KBM-7 (cell line): ENCODE measurements around the gene RILP.
A peak's percentile ranks its signal among the peaks of the same experiment; 100 is the strongest.
"Not testable (repeated sequence)": the region's sequence is repeated elsewhere in the genome, so short reads cannot be mapped to it uniquely, and the experiment has no call there.

Source experiments
- DNase-seq: peaks from one replicate; pipeline ENCODE4 v3.0.0-alpha.2; 2015
- in situ Hi-C: fragments of 300-500 bp; cut with MboI; formaldehyde crosslinking; loops from 2 replicates; pipeline ENCODE4 v1.14.3; 2020; ENCODE audit warnings: low sequenced_read_pairs, low pct_unique_long_range_greater_than_20kb, mixed read lengths

RILP gene

GRCh38 chr17:1649844-1650501 lies at the start of gene RILP:
Gene RILP (minus strand): TSS chr17:1649866. CDS start chr17:1649804, 62 bp downstream.
- DNase-seq, result peak; percentile 66

GRCh38 chr17:1697681-1698080 lies 48.0 kb upstream of the RILP start:
- no peak for DNase-seq
- in situ Hi-C loops, result no loop called here

More at GRCh38 chr17:1649844-1650501, at the start of gene RILP:
- in situ Hi-C loops, result no loop called here

GRCh38 chr17:1695365-1695764 lies 45.7 kb upstream of the RILP start:
- in situ Hi-C loops, result no loop called here

GRCh38 chr17:1693339-1693738 lies 43.7 kb upstream of the RILP start:
- no peak for DNase-seq
- in situ Hi-C loops, result no loop called here

More at GRCh38 chr17:1695365-1695764, 45.7 kb upstream of the RILP start:
- no peak for DNase-seq

- in situ Hi-C loops, result no loop called here
- no peak for DNase-seq
These were observed 41.0 kb upstream of the RILP start for GRCh38 chr17:1690544-1691221.

GRCh38 chr17:1688405-1688804 lies 38.7 kb upstream of the RILP start:
- DNase-seq, in situ Hi-C loops: not testable (repeated sequence)

GRCh38 chr17:1686086-1686485 lies 36.4 kb upstream of the RILP start:
- no peak for DNase-seq

GRCh38 chr17:1684378-1685189 lies 34.9 kb upstream of the RILP start, which contains the start of gene PRPF8:
Gene PRPF8 (minus strand): TSS chr17:1684867. CDS start chr17:1684571, 296 bp downstream.
- DNase-seq, result peak; percentile 98
- in situ Hi-C loops, result no loop called here

More at GRCh38 chr17:1686086-1686485, 36.4 kb upstream of the RILP start:
- in situ Hi-C loops, result no loop called here

GRCh38 chr17:1683459-1683858 lies 33.8 kb upstream of the RILP start:
- in situ Hi-C loops, result no loop called here
- DNase-seq, result peak; percentile 90

- in situ Hi-C loops, result no loop called here
- no peak for DNase-seq
These were observed 26.7 kb upstream of the RILP start for GRCh38 chr17:1676401-1676800.

- DNase-seq, result no peak
- in situ Hi-C loops, result no loop called here
These were observed 23.5 kb upstream of the RILP start for GRCh38 chr17:1673041-1673785.

- in situ Hi-C loops, DNase-seq: not testable (repeated sequence)
These were observed 14.3 kb upstream of the RILP start for GRCh38 chr17:1663934-1664333.

- in situ Hi-C loops, result no loop called here
These were observed 11.4 kb upstream of the RILP start for GRCh38 chr17:1661045-1661444.

GRCh38 chr17:1658100-1658499 lies 8.4 kb upstream of the RILP start:
- in situ Hi-C loops, result no loop called here
- DNase-seq, result no peak

More at GRCh38 chr17:1661045-1661444, 11.4 kb upstream of the RILP start:
- DNase-seq, result no peak

- in situ Hi-C loops, result no loop called here
- no peak for DNase-seq
These were observed 4.1 kb upstream of the RILP start for GRCh38 chr17:1653735-1654134.

- DNase-seq, in situ Hi-C loops: not testable (repeated sequence)
These were observed 3.1 kb upstream of the RILP start for GRCh38 chr17:1652794-1653193.

- in situ Hi-C loops, result no loop called here
- no peak for DNase-seq
These were observed 1.8 kb upstream of the RILP start for GRCh38 chr17:1651559-1651844.

- in situ Hi-C loops, result no loop called here
- DNase-seq, result no peak
These were observed 1.3 kb upstream of the RILP start for GRCh38 chr17:1650731-1651558.
